NCI-H2196 treated with DMSO at 0.1 percent for 48 hours (cell line): ENCODE data around the gene MRNIP.
"Not testable (repeated sequence)": the region's sequence is repeated elsewhere in the genome, so short reads cannot be mapped to it uniquely, and the experiment has no call there.

Experiments
- DNase-seq: peaks from one replicate; lab custom pipeline; 2025; ENCODE audit not compliant: unreplicated experiment; lab: John Stamatoyannopoulos, UW

Gene MRNIP

DNA sequence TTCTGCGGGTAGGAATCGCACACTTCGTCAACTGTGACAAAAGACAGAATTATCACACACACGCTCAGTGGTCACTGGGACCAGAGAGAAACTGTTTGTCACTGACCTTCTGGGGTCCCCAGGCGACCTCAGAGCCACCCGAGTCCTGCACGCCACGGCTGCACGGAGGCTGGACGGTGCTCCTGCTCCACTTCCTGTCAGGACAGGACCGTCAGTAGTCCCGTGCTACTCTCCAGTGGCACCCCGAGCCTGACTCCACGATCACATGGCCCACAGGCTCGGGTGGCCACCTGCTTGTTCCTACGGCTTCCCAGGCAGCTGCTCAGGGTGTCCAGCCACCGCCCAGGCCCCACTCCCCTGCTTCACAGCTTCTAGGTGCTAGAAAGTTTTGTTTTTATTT lies 17.9 kb downstream of the MRNIP start:
- no peak for DNase-seq

GRCh38 chr5:179840321-179840720 lies 18.3 kb downstream of the MRNIP start:
- no peak for DNase-seq

GRCh38 chr5:179839328-179840256 lies 19.0 kb downstream of the MRNIP start:
- DNase-seq, result no peak

DNA sequence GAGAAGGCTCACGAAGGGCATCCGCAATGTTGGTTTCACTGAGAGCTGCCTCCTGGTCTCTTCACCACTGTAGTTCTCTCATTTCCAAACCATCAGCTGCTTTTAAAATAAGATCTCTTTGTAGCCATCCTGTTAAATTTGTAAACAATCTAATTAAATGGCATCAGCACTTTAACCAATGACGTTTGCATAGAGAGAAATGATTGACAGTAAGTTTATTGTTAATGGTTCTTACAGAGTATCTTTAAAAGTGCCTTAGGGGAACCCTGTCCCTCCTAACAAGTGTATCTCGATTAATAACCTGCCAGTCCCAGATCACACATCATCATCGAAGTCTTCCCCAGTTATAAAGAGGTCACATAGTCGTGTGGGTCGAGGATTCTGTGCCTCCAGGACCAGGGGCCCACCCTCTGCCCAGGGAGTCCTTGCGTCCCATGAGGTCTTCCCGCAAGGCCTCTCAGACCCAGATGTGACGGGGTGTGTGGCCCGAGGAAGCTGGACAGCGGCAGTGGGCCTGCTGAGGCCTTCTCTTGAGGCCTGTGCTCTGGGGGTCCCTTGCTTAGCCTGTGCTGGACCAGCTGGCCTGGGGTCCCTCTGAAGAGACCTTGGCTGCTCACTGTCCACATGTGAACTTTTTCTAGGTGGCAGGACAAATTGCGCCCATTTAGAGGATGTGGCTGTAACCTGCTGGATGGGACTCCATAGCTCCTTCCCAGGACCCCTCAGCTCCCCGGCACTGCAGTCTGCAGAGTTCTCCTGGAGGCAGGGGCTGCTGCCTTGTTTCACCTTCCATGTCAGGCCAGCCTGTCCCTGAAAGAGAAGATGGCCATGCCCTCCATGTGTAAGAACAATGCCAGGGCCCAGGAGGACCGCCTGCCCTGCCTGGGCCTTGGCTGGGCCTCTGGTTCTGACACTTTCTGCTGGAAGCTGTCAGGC lies 21.3 kb downstream of the MRNIP start:
- DNase-seq, result no peak

GRCh38 chr5:179836225-179837019 lies 22.2 kb downstream of the MRNIP start:
- no peak for DNase-seq

DNA sequence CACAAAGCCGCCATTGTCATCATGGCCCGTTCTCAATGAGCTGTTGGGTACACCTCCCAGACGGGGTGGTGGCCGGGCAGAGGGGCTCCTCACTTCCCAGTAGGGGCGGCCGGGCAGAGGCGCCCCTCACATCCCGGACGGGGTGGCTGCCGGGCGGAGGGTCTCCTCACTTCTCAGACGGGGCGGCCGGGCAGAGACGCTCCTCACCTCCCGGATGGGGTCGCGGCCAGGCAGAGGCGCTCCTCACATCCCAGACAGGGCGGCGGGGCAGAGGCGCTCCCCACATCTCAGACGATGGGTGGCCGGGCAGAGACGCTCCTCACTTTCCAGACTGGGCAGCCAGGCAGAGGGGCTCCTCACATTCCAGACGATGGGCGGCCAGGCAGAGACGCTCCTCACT lies 23.7 kb downstream of the MRNIP start:
- DNase-seq, result not testable (repeated sequence)

- DNase-seq, result no peak
Observed at GRCh38 chr5:179834120-179834519, 24.5 kb downstream of the MRNIP start.

DNA sequence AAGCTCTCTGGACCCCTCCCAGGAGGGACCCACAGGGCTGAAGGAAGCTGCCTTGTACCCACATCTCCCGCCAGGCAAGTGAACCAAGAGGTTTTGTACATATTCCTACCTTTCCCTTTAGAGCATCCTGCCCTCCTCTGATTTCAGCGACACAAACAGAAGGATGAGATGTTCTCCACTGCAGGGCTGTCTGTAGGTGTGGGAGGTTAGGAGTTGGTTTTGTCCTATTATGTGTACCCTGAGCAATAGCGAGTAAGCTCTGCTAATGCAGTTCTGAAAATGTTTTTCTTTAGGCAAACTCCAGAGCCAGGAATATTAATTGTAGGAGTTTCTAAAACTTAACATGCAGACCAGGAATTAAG lies 24.9 kb downstream of the MRNIP start:
- no peak for DNase-seq

- DNase-seq, result no peak
Observed at GRCh38 chr5:179833056-179833708, 25.4 kb downstream of the MRNIP start.

- no peak for DNase-seq
Observed at GRCh38 chr5:179832039-179832745, 26.4 kb downstream of the MRNIP start.

- no peak for DNase-seq
Observed at GRCh38 chr5:179830818-179831468, 27.7 kb downstream of the MRNIP start.

DNA sequence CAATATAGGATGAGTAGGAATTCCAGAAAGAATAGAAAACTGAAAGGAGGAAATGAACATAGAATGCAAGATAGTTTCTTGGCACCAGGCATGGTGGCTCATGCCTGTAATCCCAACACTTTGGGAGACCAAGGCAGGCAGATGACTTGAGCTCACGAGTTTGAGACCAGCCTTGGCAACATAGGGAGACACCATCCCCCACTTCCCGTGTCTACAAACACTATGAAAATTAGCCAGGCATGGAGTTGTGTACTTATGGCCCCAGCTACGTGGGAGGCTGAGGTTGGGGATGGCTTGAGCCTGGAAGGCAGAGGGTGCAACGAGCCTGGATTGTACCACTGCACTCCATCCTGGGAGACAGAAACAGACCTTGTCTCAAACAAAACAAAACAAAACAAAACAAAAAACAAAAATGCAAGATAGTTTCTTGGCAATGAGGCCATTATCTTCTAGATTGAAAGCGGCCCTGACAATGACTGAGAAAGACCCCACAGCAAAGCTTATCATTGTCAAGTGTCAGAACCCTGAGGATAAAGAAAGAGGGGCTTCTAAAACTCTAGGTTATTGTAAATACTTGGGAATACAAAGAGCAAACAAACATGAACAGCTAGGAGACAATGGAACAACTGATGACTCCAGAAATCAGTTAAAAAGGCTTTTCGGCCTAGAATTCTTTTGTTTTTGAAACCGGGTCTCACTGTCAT lies 28.7 kb downstream of the MRNIP start:
- DNase-seq, result no peak

DNA sequence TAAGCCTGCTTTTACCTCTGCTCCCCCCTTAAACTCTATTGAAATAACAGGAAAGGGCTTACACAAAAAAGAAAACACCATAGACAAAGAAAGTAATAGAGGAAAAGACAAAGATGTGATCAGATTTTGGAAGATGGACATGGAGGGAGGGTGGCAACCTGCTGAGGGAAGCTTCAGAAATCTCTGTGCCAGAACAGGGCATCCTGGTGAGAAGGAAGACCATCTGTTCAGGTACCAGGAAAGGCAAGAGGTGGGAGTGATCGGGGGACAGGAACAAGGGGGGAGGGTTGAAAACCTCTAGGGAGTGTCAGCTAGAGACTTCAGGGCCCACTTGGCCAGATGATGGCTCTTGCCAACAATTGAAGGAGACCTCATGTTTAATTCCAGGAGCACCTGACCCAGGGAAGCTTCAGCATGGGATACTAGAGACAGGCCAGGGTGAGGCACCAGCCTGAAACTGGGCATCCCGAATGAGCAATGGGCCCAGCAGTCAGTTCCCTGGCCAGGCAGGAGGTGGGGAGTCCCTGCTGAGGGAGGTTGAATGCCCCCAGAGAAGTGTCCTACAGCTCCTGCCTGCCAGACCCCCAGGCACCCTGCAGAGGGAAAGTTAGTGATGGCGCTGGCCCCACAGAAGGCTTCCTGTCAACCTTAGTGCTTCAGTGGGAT lies 29.7 kb downstream of the MRNIP start:
- DNase-seq, result no peak

- no peak for DNase-seq
Observed at GRCh38 chr5:179827680-179828079, 30.9 kb downstream of the MRNIP start.

GRCh38 chr5:179825655-179826182 lies 32.9 kb downstream of the MRNIP start:
- no peak for DNase-seq

DNA sequence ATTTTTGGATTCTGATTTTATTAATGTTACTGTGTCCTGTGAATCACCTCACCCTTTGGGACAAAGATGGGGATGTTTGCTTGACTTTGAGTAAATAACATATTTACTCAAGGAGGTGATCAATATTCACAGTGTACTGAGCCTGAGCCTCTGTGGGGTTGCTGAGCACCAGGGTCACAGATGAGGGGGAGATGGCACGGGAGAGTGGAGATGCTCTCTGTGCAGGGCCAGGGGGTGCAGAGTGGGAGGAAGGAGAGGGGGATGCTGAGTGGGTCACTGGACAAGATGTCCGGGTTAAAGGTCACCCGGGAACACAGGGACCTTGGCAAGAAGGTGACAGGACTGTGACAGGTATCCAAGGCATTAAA lies 33.9 kb downstream of the MRNIP start:
- no peak for DNase-seq

GRCh38 chr5:179823937-179824744 lies 34.5 kb downstream of the MRNIP start:
- no peak for DNase-seq
